ENCODE results near the gene SFTPB.

Gene SFTPB

DNA sequence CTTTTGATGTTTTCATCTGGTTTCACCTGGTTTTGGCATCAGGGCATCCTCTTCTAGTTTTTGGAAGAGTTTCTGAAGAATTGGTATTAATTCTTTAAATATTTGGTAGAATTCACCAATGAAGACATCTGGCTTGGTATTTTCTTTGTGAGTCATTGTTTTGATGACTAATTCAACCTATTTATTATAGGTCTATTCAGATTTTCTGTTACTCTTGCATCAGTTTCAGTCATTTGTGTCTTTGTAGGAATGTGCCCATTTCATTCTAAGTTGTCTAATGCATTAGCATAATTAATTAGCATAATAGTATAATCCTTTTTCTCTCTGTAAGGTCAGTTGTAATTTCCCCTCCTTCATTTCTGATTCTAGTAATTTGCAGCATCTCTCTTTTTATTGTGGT is 34.2 kb upstream of the SFTPB start:
- DNase-seq (ENCODE audit: low read depth), result no peak

- DNase-seq (ENCODE audit: low read depth), result no peak
Measured at GRCh38 chr2:85699325-85699724, 31.3 kb upstream of the SFTPB start.

DNA sequence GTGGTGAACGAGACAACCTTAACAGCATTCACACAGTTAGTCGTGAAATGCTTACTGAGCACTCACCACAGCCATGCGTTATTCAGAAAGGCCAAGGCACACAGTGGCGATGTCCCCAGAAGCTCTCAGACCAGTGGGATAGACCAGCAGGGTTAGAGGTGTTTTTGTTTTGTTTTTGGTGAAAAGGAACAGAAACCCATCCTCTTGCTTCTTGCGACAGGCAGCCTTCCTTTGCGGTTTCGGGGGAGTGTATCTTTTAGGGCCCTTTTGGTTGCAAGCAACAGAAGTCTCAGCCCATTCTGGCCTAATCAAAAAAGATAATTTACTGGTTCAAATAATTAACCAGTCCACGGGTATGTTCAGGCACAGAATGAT is 30.9 kb upstream of the SFTPB start:
- DNase-seq (ENCODE audit: low read depth), result no peak

GRCh38 chr2:85698184-85698879 is 30.3 kb upstream of the SFTPB start:
- DNase-seq (ENCODE audit: low read depth), result no peak

GRCh38 chr2:85697716-85698115 is 29.7 kb upstream of the SFTPB start:
- no peak for DNase-seq (ENCODE audit: low read depth)

- no peak for DNase-seq (ENCODE audit: low read depth)
Measured at GRCh38 chr2:85697096-85697495, 29.1 kb upstream of the SFTPB start.

GRCh38 chr2:85695691-85696668 is 28.0 kb upstream of the SFTPB start:
- DNase-seq (ENCODE audit: low read depth), result no peak

GRCh38 chr2:85695121-85695520 is 27.1 kb upstream of the SFTPB start:
- DNase-seq (ENCODE audit: low read depth), result no peak

DNA sequence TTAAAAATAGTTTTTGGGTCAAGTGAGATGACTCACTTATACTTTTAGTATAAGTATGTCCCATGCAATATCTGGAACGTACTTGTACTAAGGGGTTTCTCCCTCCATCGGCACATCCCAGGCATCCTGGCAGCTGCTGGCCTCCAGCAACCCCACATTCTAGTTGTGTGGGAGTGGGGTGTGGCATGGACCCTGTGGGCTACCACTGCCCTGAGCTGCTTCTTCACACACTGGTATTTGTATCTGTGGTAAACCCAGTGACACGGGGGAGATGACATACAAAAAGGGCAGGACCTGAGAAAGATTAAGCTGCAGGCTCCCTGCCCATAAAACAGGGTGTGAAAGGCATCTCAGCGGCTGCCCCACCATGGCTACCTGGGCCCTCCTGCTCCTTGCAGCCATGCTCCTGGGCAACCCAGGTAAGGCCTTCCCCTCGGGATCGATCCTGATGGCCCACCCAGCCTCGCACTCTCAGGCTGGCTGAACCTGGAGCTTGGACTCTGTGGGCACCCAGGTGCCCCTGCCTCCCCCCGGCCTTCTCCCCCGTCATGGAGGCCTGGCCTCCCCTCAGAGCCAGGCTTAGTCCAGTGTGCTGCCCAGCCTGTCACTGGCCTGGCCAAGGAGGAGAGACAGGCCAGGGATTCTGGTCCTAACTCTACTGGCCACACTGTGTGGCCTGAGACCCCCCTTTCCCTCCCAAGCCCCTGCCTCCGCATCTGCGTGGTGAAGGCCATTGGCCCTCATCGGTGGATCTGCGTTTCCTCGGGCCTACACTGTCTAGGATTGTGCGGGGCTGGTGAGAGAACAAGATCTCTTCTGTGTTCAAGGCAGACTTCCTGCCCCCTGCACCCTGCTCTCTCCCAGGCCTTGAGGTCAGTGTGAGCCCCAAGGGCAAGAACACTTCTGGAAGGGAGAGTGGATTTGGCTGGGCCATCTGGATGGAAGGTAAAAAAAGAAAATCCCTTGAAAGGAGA is 26.3 kb upstream of the SFTPB start, which contains the start of gene GNLY:
GNLY (plus strand) TSS at position 307 of the 974 bp plus-strand sequence; CDS start at position 368, 61 bp downstream.
- no peak for DNase-seq (ENCODE audit: low read depth)

DNA sequence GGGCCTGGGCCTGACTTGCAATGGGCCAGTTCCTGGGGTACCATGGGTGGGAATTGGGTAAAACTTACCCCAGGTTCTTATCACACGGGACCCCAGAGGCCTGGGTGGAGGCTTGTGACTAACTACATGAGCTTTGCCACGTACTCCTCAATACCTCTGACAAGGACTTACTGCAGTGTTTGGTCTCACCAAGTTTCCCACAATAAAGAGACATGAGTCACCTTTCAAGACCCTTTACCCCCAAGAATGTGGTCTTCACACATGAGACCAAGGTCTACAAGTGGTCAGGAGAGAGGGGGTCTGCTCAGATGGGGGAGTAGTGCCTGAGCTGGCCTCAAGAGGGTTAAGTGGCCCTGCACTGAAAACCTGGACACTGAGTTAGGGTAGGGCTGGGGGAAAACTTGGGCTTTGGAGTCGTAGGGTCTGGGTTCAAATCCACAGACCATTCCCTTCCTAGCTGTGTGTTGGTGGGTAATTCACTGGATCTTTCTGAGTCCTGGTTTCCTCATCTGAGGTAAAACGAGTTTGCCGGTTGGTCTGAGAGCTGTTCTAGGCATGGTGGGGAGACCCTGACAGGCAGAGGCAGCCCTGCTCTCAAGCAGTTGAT is 24.1 kb upstream of the SFTPB start:
- no peak for DNase-seq (ENCODE audit: low read depth)

DNA sequence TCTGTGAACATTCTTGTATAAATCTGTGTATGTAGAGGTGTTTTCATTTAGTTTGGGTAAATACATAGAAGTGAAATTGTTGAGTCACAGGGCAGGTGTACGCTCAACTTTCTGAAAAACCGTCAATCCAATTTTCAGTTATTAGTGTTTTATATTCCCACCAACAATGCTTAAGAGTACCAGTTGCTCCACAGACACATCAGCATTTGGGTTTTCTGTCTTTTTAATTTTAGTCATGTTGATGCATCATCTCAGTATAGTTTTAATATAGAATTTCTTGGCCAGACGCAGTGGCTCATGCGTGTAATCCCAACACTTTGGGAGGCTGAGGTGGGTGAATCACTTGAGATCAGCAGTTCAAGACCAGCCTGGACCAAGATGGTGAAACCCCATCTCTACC is 22.9 kb upstream of the SFTPB start:
- no peak for DNase-seq (ENCODE audit: low read depth)

DNA sequence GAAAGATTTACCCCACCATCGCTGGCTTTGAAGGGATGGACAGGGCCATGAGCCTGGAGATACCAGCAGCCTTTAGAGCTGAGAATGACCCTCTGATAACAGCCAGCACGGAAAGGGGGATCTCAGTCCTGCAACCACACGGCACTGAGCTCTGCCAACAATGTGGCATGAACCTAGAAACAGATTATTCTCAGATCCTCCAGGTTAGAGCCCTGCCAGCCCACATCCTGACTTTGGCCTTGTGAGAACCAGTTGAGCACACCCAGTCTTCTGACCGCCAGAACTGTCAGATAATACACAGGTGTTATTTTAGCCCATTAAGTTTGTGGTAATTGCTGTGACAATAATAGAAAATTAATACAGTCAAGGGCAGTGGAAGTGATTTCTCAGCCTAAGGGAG is 16.8 kb upstream of the SFTPB start:
- DNase-seq (ENCODE audit: low read depth), result no peak

DNA sequence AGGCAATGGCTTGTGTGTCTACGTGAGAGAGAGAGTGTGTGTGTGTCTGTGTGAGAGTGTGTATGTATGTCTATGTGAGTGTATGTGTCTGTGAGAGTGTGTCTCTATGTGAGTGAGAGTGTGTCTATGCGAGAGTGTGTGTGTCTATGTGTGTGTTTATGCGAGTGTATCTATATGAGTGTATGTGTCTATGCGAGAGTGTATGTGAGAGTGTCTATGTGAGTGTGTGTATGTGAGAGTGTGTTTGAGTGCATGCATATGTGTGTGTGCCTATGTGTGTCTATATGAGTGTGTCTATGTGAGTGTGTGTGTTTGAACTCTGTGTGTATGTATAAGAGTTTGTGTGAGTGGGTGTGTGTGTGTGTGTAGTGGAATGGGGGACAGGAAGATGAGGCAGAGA is 16.4 kb upstream of the SFTPB start:
- DNase-seq (ENCODE audit: low read depth), result no peak

- no peak for DNase-seq (ENCODE audit: low read depth)
Measured at GRCh38 chr2:85682378-85682777, 14.4 kb upstream of the SFTPB start.

DNA sequence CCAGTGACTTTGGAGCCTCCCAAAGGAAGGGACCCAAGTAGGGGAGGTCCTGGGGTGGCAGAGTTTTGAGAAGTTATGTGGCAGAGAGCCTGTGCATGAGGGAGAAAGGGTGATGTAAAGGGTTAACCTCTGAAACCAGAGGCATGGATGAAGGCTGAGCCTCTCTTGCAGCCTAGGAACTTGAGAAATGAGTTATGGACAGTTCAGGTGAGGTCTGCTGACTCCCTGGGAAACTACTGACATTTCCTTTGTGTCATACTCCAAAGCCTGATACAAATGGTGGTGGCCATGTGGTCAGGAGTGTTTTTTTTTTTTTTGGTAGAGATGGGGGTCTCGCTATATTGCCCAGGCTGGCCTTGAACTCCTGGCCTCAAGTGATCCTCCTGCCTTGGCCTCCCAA is 13.8 kb upstream of the SFTPB start:
- DNase-seq (ENCODE audit: low read depth), result no peak

- DNase-seq (ENCODE audit: low read depth), result no peak
Measured at GRCh38 chr2:85681372-85681763, 13.4 kb upstream of the SFTPB start.

DNA sequence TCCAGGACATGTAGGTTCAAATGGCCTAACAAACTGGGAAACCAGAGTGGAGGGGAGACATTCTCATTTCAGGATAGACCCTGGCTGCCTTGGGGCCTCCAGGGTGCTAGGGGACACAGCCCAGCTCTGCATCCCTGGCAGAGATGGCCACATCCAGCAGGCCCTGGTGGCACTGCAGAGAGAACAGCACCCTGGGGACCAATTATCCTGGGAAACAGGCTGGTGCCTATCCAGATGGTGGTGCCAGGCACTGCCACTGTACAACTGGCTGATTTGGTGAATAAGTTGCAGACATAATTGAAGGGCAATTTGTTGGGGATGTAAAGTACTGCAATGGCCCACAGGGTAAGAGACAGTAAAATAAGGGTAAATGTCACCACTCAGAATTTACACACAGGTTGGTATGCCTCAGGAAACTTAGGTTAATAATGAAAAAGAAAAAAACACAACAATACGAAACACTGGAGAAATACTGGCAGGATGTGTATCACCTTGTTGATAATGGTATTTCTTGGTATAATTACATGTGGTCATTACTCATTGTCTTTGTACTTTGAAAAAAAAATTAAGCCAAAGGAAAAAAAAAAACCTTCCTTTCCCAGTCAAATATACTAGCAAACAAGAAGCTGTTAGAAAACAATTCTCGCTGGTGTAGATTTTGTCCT is 12.8 kb upstream of the SFTPB start:
- DNase-seq (ENCODE audit: low read depth), result no peak

GRCh38 chr2:85678794-85679672 is 11.0 kb upstream of the SFTPB start:
- DNase-seq (ENCODE audit: low read depth), result peak; percentile 76

GRCh38 chr2:85678377-85678776 is 10.4 kb upstream of the SFTPB start:
- DNase-seq (ENCODE audit: low read depth), result no peak
